Loucy (cell line): Measurements from ENCODE around the gene CTH.
"Not testable (repeated sequence)": the region's sequence is repeated elsewhere in the genome, so short reads cannot be mapped to it uniquely, and the experiment has no call there.

Source experiments
- H2AFZ ChIP-seq: fragments of 200-600 bp; sonication (generic); 2 replicates; pipeline ENCODE4 v1.6.0; 2016; ENCODE audit warnings: antibody characterized with exemption, mild to moderate bottlenecking, low read length, moderate library complexity
- H3F3A ChIP-seq: fragments of 200-600 bp; 2 replicates; pipeline ENCODE4 v1.6.0; 2016; ENCODE audit warnings: antibody characterized with exemption, low read depth, mild to moderate bottlenecking
- H3K27me3 ChIP-seq: fragments of 200-600 bp; sonication (generic); 2 replicates; pipeline ENCODE4 v1.6.1; 2014; ENCODE audit warnings: low read length, mild to moderate bottlenecking; ENCODE audit not compliant: insufficient read depth, poor library complexity, severe bottlenecking
- H3K36me3 ChIP-seq: fragments of 200-600 bp; sonication (generic); 2 replicates; pipeline ENCODE4 v1.6.1; 2016; ENCODE audit warnings: low read length; ENCODE audit not compliant: insufficient read depth
- H3K4me1 ChIP-seq: fragments of 200-600 bp; sonication (generic); 2 replicates; pipeline ENCODE4 v1.5.1; 2014; ENCODE audit warnings: low read length, mild to moderate bottlenecking; ENCODE audit not compliant: insufficient read depth, poor library complexity, severe bottlenecking
- H3K4me2 ChIP-seq: fragments of 200-600 bp; sonication (generic); 2 replicates; pipeline ENCODE4 v1.6.0; 2014; ENCODE audit warnings: antibody characterized with exemption, low read length, low read depth, mild to moderate bottlenecking; ENCODE audit not compliant: poor library complexity, severe bottlenecking
- H3K4me3 ChIP-seq: fragments of 200-600 bp; sonication (generic); 2 replicates; pipeline ENCODE4 v1.5.1; 2014; ENCODE audit warnings: low read length, mild to moderate bottlenecking, mixed read lengths; ENCODE audit not compliant: poor library complexity, severe bottlenecking
- H3K79me2 ChIP-seq: fragments of 200-600 bp; sonication (generic); 2 replicates; pipeline ENCODE4 v1.6.1; 2014; ENCODE audit warnings: low read length; ENCODE audit not compliant: insufficient read depth
- H3K9ac ChIP-seq: fragments of 200-600 bp; sonication (generic); 2 replicates; pipeline ENCODE4 v1.6.0; 2014; ENCODE audit warnings: mild to moderate bottlenecking, low read depth, low read length, moderate library complexity; ENCODE audit not compliant: poor library complexity, severe bottlenecking
- H3K9me2 ChIP-seq: fragments of 200-600 bp; sonication (generic); replicated peaks from 2 replicates; pipeline ENCODE4 v1.6.1; 2016; ENCODE audit warnings: low read depth, low read length, mixed read lengths
- H3K9me3 ChIP-seq: fragments of 200-600 bp; sonication (generic); 2 replicates; pipeline ENCODE4 v1.6.1; 2014; ENCODE audit warnings: mild to moderate bottlenecking, antibody characterized with exemption, low read length, low read depth; ENCODE audit not compliant: insufficient read depth
- H4K20me1 ChIP-seq: fragments of 200-600 bp; sonication (generic); 2 replicates; pipeline ENCODE4 v1.6.0; 2014; ENCODE audit warnings: antibody characterized with exemption, low read length, mild to moderate bottlenecking; ENCODE audit not compliant: insufficient read depth, poor library complexity, severe bottlenecking
- EZH2phosphoT487 ChIP-seq: fragments of 200-600 bp; IDR thresholded peaks from 2 replicates; pipeline ENCODE4 v1.6.1; 2018; ENCODE audit warnings: antibody characterized with exemption, mild to moderate bottlenecking, moderate library complexity, borderline replicate concordance
- TF ChIP-seq, protein P1 (sequence below): fragments of 200-600 bp; sonication (generic); conservative IDR thresholded peaks from 2 replicates; pipeline ENCODE4 v1.5.1; 2014; ENCODE audit warnings: mild to moderate bottlenecking, antibody characterized with exemption, low read length

CTH gene

GRCh38 chr1:70410604-70411359 is at the start of gene CTH:
CTH (plus strand) TSS chr1:70411268; CDS start chr1:70411416, 148 bp downstream.
- H3K9me3 ChIP-seq = no peaks in the 10 kb centered on the region
- peak within 1 kb of the TSS; percentile 75 for H3K4me2 ChIP-seq
- H2AFZ ChIP-seq = peak within 1 kb of the TSS; percentile 100
- peak within 1 kb of the TSS; percentile 99 for H3K4me3 ChIP-seq
- H3K4me1 ChIP-seq = peaks cover 44% of the 10 kb centered on the region
- no peak for TF ChIP-seq EZH2phosphoT487
- TF ChIP-seq, protein P1, sequence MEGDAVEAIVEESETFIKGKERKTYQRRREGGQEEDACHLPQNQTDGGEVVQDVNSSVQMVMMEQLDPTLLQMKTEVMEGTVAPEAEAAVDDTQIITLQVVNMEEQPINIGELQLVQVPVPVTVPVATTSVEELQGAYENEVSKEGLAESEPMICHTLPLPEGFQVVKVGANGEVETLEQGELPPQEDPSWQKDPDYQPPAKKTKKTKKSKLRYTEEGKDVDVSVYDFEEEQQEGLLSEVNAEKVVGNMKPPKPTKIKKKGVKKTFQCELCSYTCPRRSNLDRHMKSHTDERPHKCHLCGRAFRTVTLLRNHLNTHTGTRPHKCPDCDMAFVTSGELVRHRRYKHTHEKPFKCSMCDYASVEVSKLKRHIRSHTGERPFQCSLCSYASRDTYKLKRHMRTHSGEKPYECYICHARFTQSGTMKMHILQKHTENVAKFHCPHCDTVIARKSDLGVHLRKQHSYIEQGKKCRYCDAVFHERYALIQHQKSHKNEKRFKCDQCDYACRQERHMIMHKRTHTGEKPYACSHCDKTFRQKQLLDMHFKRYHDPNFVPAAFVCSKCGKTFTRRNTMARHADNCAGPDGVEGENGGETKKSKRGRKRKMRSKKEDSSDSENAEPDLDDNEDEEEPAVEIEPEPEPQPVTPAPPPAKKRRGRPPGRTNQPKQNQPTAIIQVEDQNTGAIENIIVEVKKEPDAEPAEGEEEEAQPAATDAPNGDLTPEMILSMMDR = no peak
- peak within 1 kb of the TSS; percentile 86 for H3K9ac ChIP-seq
- no peaks in the 10 kb centered on the region for H3K9me2 ChIP-seq
- no peaks in the 10 kb centered on the region for H3K36me3 ChIP-seq
- no peaks in the 10 kb centered on the region for H4K20me1 ChIP-seq
- no peaks in the 10 kb centered on the region for H3F3A ChIP-seq
- peaks cover 45% of the 10 kb centered on the region for H3K79me2 ChIP-seq
- H3K27me3 ChIP-seq = no peaks in the 10 kb centered on the region

- Histone ChIP-seq H3K4me3 (no peak overlapping the region), H3K79me2 (peaks cover 10% of the 10 kb centered on the region; the same call in 1 of the 2 replicates), H3K4me1 (peaks cover 60% of the 10 kb centered on the region), H4K20me1 (no peaks in the 10 kb centered on the region), H3K27me3 (no peaks in the 10 kb centered on the region), H3K4me2 (no peak overlapping the region), H3K9me3 (no peaks in the 10 kb centered on the region), H3K36me3 (no peaks in the 10 kb centered on the region), H3K9me2 (no peaks in the 10 kb centered on the region), H3K9ac (peak overlapping the region; percentile 47), H3F3A (peaks cover 12% of the 10 kb centered on the region), H2AFZ (no peak overlapping the region)
- TF ChIP-seq, protein P1 = no peak
- TF ChIP-seq EZH2phosphoT487 = no peak
These were observed 49.2 kb upstream of the CTH start for GRCh38 chr1:70361727-70362398.

DNA sequence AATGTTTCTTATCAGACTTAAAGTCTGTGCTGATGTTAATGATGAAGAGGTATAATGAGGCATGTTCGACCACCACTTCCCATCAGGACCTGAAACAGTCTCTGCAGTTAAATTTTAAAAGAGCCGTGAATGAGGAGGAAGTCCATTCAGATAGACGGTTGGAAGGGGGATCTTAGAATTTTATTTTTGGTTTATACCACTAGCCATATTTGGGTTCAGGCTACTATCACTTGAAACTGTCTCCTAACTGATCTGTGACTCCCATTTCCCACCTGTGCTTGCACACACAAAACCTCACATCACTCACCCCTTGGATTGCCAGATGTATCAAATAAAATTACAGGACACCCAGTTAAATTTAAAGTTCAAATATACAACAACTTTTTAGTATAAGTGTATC is 46.6 kb upstream of the CTH start:
- H3K27me3 ChIP-seq = no peaks in the 10 kb centered on the region
- no peaks in the 10 kb centered on the region for H3K79me2 ChIP-seq
- H3K9ac ChIP-seq = peak overlapping the region; percentile 51
- H3K9me2 ChIP-seq = no peaks in the 10 kb centered on the region
- peak overlapping the region; percentile 36; the same call in 1 of the 2 replicates for H2AFZ ChIP-seq
- peak overlapping the region; percentile 7 for H3K4me3 ChIP-seq
- H4K20me1 ChIP-seq = no peaks in the 10 kb centered on the region
- H3K4me2 ChIP-seq = peak overlapping the region; percentile 60
- H3F3A ChIP-seq = peaks cover 12% of the 10 kb centered on the region
- TF ChIP-seq EZH2phosphoT487 = no peak
- TF ChIP-seq, protein P1 = no peak
- H3K36me3 ChIP-seq = no peaks in the 10 kb centered on the region
- no peaks in the 10 kb centered on the region for H3K9me3 ChIP-seq
- peaks cover 57% of the 10 kb centered on the region for H3K4me1 ChIP-seq

DNA sequence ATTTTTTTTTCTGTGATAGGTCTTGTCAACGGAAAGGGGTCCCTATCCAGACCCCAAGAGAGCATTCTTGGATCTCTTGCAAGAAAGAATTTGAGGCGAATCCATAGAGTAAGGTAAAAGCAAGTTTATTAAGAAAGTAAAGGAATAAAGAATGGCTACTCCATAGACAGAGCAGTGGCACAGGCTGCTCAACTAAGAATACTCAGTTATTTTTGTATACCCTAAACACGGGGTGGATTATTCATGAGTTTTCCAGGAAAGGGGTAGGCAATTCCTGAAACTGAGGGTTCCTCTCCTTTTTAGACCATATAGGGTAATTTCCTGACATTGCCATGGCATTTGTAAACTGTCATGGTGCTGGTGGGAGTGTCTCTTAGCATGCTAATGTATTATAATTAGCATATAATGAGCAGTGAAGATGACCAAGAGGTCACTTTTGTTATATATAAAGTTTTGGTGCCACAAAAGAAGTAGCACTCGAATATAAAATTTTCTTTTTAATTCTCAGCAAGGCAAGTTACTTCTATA is 44.6 kb upstream of the CTH start:
- not testable (repeated sequence) for H3K27me3 ChIP-seq, H2AFZ ChIP-seq, H3K9ac ChIP-seq, H3K79me2 ChIP-seq, H3K4me3 ChIP-seq, H3K9me2 ChIP-seq, H3K9me3 ChIP-seq, H3K36me3 ChIP-seq, H3K4me2 ChIP-seq, H4K20me1 ChIP-seq
- Histone ChIP-seq H3F3A (peaks cover 12% of the 10 kb centered on the region), H3K4me1 (peaks cover 46% of the 10 kb centered on the region)

- H3K9me2 ChIP-seq, H2AFZ ChIP-seq, H3K9me3 ChIP-seq, H3K27me3 ChIP-seq, H3K36me3 ChIP-seq, H4K20me1 ChIP-seq, H3K9ac ChIP-seq, H3K79me2 ChIP-seq, H3K4me2 ChIP-seq, H3K4me3 ChIP-seq: not testable (repeated sequence)
- peaks cover 12% of the 10 kb centered on the region for H3F3A ChIP-seq
- peaks cover 41% of the 10 kb centered on the region for H3K4me1 ChIP-seq
These were observed 44.1 kb upstream of the CTH start for GRCh38 chr1:70366997-70367396.
